Prostate gland (tissue), 2 donors: ENCODE measurements around the gene NTM. TPM values are rescaled to one million over a fixed set of nuclear protein-coding genes. Genes with fewer than 3 reads are reported as not detected.

Experiments
- DNase-seq: peaks from one replicate; pipeline ENCODE4 v3.0.0-alpha.2; 2019; ENCODE audit warnings: low spot score
- H3K27ac ChIP-seq, 2 donors: fragments of 200-600 bp; sonication (generic); 2 replicates each; pipeline ENCODE4 v1.5.1; 2017 to 2019
- H3K27me3 ChIP-seq: fragments of 200-600 bp; sonication (generic); replicated peaks from 2 replicates; pipeline ENCODE4 v1.5.1; 2019; ENCODE audit not compliant: insufficient read depth
- H3K36me3 ChIP-seq, 2 donors: fragments of 200-600 bp; sonication (generic); 1 replicate in 1 of 2; 2 replicates in 1 of 2; pipeline versions ENCODE4 v1.5.1 to v1.8.1; 2017 to 2019
- H3K4me1 ChIP-seq: fragments of 200-600 bp; sonication (generic); replicated peaks from 2 replicates; pipeline ENCODE4 v1.5.1; 2019
- H3K4me3 ChIP-seq, 2 donors: fragments of 200-600 bp; sonication (generic); 2 replicates each; pipeline ENCODE4 v1.5.1; 2017 to 2019
- H3K9me3 ChIP-seq: fragments of 200-600 bp; sonication (generic); 2 replicates; pipeline ENCODE4 v1.5.1; 2017
- CTCF ChIP-seq, 4 experiments: fragments of 200-600 bp in 2 of 4; fragments of 450-650 bp in 2 of 4; sonication (generic) in 2 of 4; IDR thresholded peaks; 1 replicate in 3 of 4; 2 replicates in 1 of 4; pipeline ENCODE4 v1.5.1; 2016 to 2019; ENCODE audit warnings: antibody characterized with exemption in 4 of 4, mild to moderate bottlenecking in 2 of 4, moderate library complexity in 2 of 4
- POLR2A ChIP-seq: fragments of 450-650 bp; IDR thresholded peaks from one replicate; pipeline ENCODE4 v1.6.1; 2016; ENCODE audit warnings: antibody characterized with exemption, mild to moderate bottlenecking
- POLR2AphosphoS5 ChIP-seq: sonication (generic); formaldehyde crosslinking; IDR thresholded peaks from one replicate; pipeline ENCODE4 v1.6.1; 2017; ENCODE audit warnings: antibody characterized with exemption
- whole genome bisulfite sequencing: methylation state at CpG from one replicate; pipeline ENCODE4 v1.1.5; 2018; 5-methylcytosine and 5-hydroxymethylcytosine counted together
- intact Hi-C: fragments of 100-400 bp; cut with DNase I; formaldehyde crosslinking; loops from one replicate; pipeline ENCODE4 v1.14.2; 2022
- total RNA-seq, 2 donors: library from RNA; depleted of rRNA; stranded (reverse); fragments of >200 nt; gene quantifications; one replicate each; pipeline ENCODE4 v1.1.0, GENCODE V29; 2016

Gene NTM
- total RNA-seq, 2 donors from 2014 or later, result 7.4 TPM; not detected in 1

GRCh38 chr11:131606811-131607335 lies 236.5 kb downstream of the NTM start:
- Histone ChIP-seq H3K9me3 (no peaks in the 10 kb centered on the region), H3K27me3 (no peaks in the 10 kb centered on the region), H3K27ac (no peak overlapping the region), H3K36me3 (no peaks in the 10 kb centered on the region), H3K4me3 (no peak overlapping the region), H3K4me1 (no peaks in the 10 kb centered on the region)
- no peak for TF ChIP-seq CTCF (IDR thresholded peaks at IDR 0.05)
- TF ChIP-seq POLR2AphosphoS5, result no peak
- no peak for TF ChIP-seq POLR2A
- DNase-seq, result no peak
- 70% methylated on average over 6 of the region's 6 CpGs for WGBS
- intact Hi-C loops, result no loop called here

- TF ChIP-seq CTCF (IDR thresholded peaks at IDR 0.05) (no peak), POLR2AphosphoS5 (no peak), POLR2A (no peak)
- no peak overlapping the region for H3K4me3 ChIP-seq
- no peaks in the 10 kb centered on the region for H3K4me1 ChIP-seq
- no peaks in the 10 kb centered on the region for H3K9me3 ChIP-seq
- 69% methylated on average over 4 of the region's 4 CpGs for WGBS
- H3K27me3 ChIP-seq, result no peaks in the 10 kb centered on the region
- intact Hi-C loops, result no loop called here
- H3K36me3 ChIP-seq, result no peaks in the 10 kb centered on the region
- H3K27ac ChIP-seq, result no peak overlapping the region
- DNase-seq, result no peak
Measured at GRCh38 chr11:131609337-131609736, 238.9 kb downstream of the NTM start.

- TF ChIP-seq POLR2A (no peak), POLR2AphosphoS5 (no peak), CTCF (IDR thresholded peaks at IDR 0.05) (no peak)
- 54% methylated on average over 3 of the region's 3 CpGs for WGBS
Measured at GRCh38 chr11:131609921-131610320, 239.5 kb downstream of the NTM start.

GRCh38 chr11:131611322-131611721 lies 240.9 kb downstream of the NTM start:
- no peaks in the 10 kb centered on the region for H3K27me3 ChIP-seq
- H3K4me3 ChIP-seq, result no peak overlapping the region
- TF ChIP-seq CTCF (IDR thresholded peaks at IDR 0.05), result no peak
- TF ChIP-seq POLR2A, result no peak
- no peak for TF ChIP-seq POLR2AphosphoS5
- H3K9me3 ChIP-seq, result no peaks in the 10 kb centered on the region
- WGBS, result 54% methylated on average over 6 of the region's 6 CpGs
- H3K27ac ChIP-seq, result no peak overlapping the region
- intact Hi-C loops, result no loop called here
- no peak for DNase-seq
- H3K4me1 ChIP-seq, result no peaks in the 10 kb centered on the region
- H3K36me3 ChIP-seq, result no peaks in the 10 kb centered on the region

More at GRCh38 chr11:131609921-131610320, 239.5 kb downstream of the NTM start:
- DNase-seq, result no peak
- Histone ChIP-seq H3K27me3 (no peaks in the 10 kb centered on the region), H3K4me3 (no peak overlapping the region), H3K27ac (no peak overlapping the region), H3K4me1 (no peaks in the 10 kb centered on the region), H3K9me3 (no peaks in the 10 kb centered on the region), H3K36me3 (no peaks in the 10 kb centered on the region)
- intact Hi-C loops, result no loop called here

GRCh38 chr11:131612533-131612932 lies 242.1 kb downstream of the NTM start:
- intact Hi-C loops, result no loop called here
- H3K36me3 ChIP-seq, result no peaks in the 10 kb centered on the region
- H3K4me3 ChIP-seq, result no peak overlapping the region
- TF ChIP-seq POLR2A (no peak), POLR2AphosphoS5 (no peak), CTCF (IDR thresholded peaks at IDR 0.05) (no peak)
- H3K27ac ChIP-seq, result no peak overlapping the region
- no peaks in the 10 kb centered on the region for H3K27me3 ChIP-seq
- H3K4me1 ChIP-seq, result no peaks in the 10 kb centered on the region
- WGBS, result 93% methylated on average over 5 of the region's 5 CpGs
- no peak for DNase-seq
- no peaks in the 10 kb centered on the region for H3K9me3 ChIP-seq
